Lower lobe of right lung (tissue), 2 donors: ENCODE results near the gene ALOX15B. TPM values are rescaled to one million over a fixed set of nuclear protein-coding genes. Genes with fewer than 3 reads are reported as not detected.

Experiments
- ATAC-seq, 2 donors: fragments of 200-7000 bp; cut with Tn5 transposase; one replicate each; pipeline ENCODE4 v1.9.1; 2020 to 2022; ENCODE audit warnings: mild to moderate bottlenecking in 2 of 2, moderate library complexity in 2 of 2
- DNase-seq: peaks from one replicate; pipeline ENCODE4 v3.0.0-alpha.2; 2020
- H3K27ac ChIP-seq: fragments of 200-600 bp; one replicate; pipeline ENCODE4 v1.8.0; 2022
- H3K27me3 ChIP-seq: fragments of 200-600 bp; one replicate; pipeline ENCODE4 v1.8.0; 2022; ENCODE audit warnings: low read depth
- H3K36me3 ChIP-seq: fragments of 200-600 bp; one replicate; pipeline ENCODE4 v1.8.0; 2022; ENCODE audit warnings: mild to moderate bottlenecking
- H3K4me1 ChIP-seq: fragments of 200-600 bp; one replicate; pipeline ENCODE4 v1.8.0; 2022
- H3K4me3 ChIP-seq: fragments of 200-600 bp; one replicate; pipeline ENCODE4 v1.8.0; 2022; ENCODE audit warnings: mild to moderate bottlenecking
- H3K9me3 ChIP-seq: fragments of 200-600 bp; one replicate; pipeline ENCODE4 v1.8.0; 2022
- intact Hi-C: fragments of 100-400 bp; cut with DNase I; formaldehyde crosslinking; loops from one replicate; pipeline ENCODE4 v1.11.0; 2022
- total RNA-seq: library from RNA; stranded (reverse); fragmentation: NEBNext Ultra II Directional; extraction: Animal tissue kit (Norgen Biotek cat#: 25700); gene quantifications from one replicate; pipeline ENCODE4 v1.2.1, GENCODE V29; 2021
- TF ChIP-seq, protein P1 (sequence below): fragments of 200-600 bp; IDR thresholded peaks from one replicate; pipeline ENCODE4 v1.8.0; 2022; ENCODE audit warnings: antibody characterized with exemption, mild to moderate bottlenecking
- donor health status: DM: no; HTN: yes; CAD: no; lungs with severe emphysema.

The ALOX15B gene
- total RNA-seq, 1 donor from 2014 or later: 53.5 TPM

GRCh38 chr17:8052256-8053252 lies 13.7 kb downstream of the ALOX15B start:
- TF ChIP-seq, protein P1, sequence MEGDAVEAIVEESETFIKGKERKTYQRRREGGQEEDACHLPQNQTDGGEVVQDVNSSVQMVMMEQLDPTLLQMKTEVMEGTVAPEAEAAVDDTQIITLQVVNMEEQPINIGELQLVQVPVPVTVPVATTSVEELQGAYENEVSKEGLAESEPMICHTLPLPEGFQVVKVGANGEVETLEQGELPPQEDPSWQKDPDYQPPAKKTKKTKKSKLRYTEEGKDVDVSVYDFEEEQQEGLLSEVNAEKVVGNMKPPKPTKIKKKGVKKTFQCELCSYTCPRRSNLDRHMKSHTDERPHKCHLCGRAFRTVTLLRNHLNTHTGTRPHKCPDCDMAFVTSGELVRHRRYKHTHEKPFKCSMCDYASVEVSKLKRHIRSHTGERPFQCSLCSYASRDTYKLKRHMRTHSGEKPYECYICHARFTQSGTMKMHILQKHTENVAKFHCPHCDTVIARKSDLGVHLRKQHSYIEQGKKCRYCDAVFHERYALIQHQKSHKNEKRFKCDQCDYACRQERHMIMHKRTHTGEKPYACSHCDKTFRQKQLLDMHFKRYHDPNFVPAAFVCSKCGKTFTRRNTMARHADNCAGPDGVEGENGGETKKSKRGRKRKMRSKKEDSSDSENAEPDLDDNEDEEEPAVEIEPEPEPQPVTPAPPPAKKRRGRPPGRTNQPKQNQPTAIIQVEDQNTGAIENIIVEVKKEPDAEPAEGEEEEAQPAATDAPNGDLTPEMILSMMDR: no peak
- no peaks in the 10 kb centered on the region for H3K36me3 ChIP-seq
- intact Hi-C loops: no loop called here
- no peak overlapping the region for H3K4me3 ChIP-seq
- DNase-seq (no peak), ATAC-seq (no peak)
- H3K4me1 ChIP-seq: peaks cover 24% of the 10 kb centered on the region
- H3K27ac ChIP-seq: no peak overlapping the region
- H3K9me3 ChIP-seq: no peaks in the 10 kb centered on the region
- no peaks in the 10 kb centered on the region for H3K27me3 ChIP-seq

GRCh38 chr17:8053600-8053999 lies 14.7 kb downstream of the ALOX15B start:
- Histone ChIP-seq H3K27ac (no peak overlapping the region), H3K4me3 (no peak overlapping the region), H3K9me3 (no peaks in the 10 kb centered on the region), H3K36me3 (no peaks in the 10 kb centered on the region), H3K27me3 (peaks cover 6% of the 10 kb centered on the region), H3K4me1 (peaks cover 25% of the 10 kb centered on the region)
- intact Hi-C loops: no loop called here
- TF ChIP-seq, protein P1: no peak
- no peak for ATAC-seq
- no peak for DNase-seq

DNA sequence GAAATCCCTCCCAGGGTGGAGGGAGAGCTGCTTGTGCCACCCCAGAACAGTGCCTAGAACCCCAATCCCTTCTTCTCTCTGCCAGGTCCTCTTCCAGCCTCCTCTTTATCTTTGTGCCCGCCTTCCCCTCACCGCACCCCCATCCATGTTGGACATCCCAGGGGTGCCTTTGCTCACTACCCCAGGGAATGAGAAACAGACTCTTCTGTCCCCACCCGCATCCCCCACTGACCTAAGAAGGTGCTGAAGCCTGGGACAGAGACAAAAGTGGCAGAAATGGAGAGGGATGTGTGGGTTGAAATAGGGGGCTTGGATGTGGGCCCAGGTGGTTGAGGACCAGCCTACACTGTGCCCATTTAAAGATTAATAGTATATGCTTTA lies 17.0 kb downstream of the ALOX15B start:
- intact Hi-C loops: no loop called here
- peaks cover 18% of the 10 kb centered on the region for H3K27me3 ChIP-seq
- peaks cover 25% of the 10 kb centered on the region for H3K4me1 ChIP-seq
- ATAC-seq: no peak
- no peak overlapping the region for H3K4me3 ChIP-seq
- peak overlapping the region; percentile 74 for H3K27ac ChIP-seq
- H3K36me3 ChIP-seq: no peaks in the 10 kb centered on the region
- H3K9me3 ChIP-seq: no peaks in the 10 kb centered on the region
- peak; percentile 45 for DNase-seq
- TF ChIP-seq, protein P1: no peak

DNA sequence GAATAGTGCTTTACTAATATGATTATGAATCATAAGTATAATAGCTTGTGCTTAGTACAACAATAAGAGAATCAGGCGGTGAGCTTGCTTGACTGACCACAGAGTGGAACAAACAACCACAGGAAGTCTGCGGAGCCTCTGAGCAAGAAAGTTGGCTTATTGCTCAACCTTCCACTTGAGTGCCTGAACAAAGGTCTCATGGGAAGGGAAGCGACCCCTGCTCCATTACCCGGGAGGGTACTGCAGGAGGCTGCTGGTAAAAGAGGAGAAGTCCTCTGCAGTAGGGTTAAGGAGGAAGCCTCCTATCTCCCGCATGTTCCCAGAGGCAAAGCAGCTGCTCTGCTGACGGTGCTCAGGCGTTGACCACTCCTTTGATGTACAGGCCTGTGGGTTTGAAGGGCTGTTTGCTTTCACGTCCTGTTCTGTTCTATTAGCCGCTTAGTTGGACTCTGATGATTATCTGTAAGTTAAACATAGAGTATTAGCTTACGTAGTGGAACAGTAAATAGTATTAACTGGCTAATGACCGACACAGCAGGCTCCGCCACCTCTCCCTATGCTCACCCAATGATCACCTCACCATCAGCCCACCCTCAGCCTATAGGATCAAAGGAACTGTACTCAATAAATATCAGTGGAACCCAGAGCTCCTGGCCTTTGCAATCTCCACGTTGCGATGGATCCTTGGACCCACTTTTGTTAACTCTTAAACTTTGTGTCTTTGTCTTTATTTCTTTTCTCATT lies 17.5 kb downstream of the ALOX15B start:
- H3K4me1 ChIP-seq: peaks cover 25% of the 10 kb centered on the region
- H3K27ac ChIP-seq: peak overlapping the region; percentile 74
- DNase-seq: peak; percentile 81
- no peaks in the 10 kb centered on the region for H3K36me3 ChIP-seq
- TF ChIP-seq, protein P1: no peak
- ATAC-seq: peak; percentile 74 to 87
- peak overlapping the region; percentile 22 for H3K4me3 ChIP-seq
- H3K9me3 ChIP-seq: no peaks in the 10 kb centered on the region
- H3K27me3 ChIP-seq: peaks cover 24% of the 10 kb centered on the region
- intact Hi-C loops: no loop called here

GRCh38 chr17:8056976-8057625 lies 18.2 kb downstream of the ALOX15B start:
- ATAC-seq (peak; percentile 40 to 42), DNase-seq (peak; percentile 48)
- TF ChIP-seq, protein P1: no peak
- Histone ChIP-seq H3K36me3 (no peaks in the 10 kb centered on the region), H3K27ac (peak overlapping the region; percentile 74), H3K9me3 (no peaks in the 10 kb centered on the region), H3K4me1 (peaks cover 25% of the 10 kb centered on the region), H3K4me3 (peak overlapping the region; percentile 22), H3K27me3 (peaks cover 31% of the 10 kb centered on the region)
- intact Hi-C loops: no loop called here
